IPS DF 4.7 (cell line): Measurements from ENCODE around the gene MZT2A.
"Not testable (repeated sequence)": the region's sequence is repeated elsewhere in the genome, so short reads cannot be mapped to it uniquely, and the experiment has no call there.

Source experiments
- DNase-seq: peaks from one replicate; pipeline ENCODE4 v3.0.0-alpha.2; 2013; ENCODE audit warnings: low spot score; ENCODE audit errors: extremely low read depth

The MZT2A gene

GRCh38 chr2:131454914-131455313 lies 37.3 kb downstream of the MZT2A start:
- not testable (repeated sequence) for DNase-seq

- not testable (repeated sequence) for DNase-seq
These were observed 40.8 kb downstream of the MZT2A start for GRCh38 chr2:131451265-131451949.

- not testable (repeated sequence) for DNase-seq
These were observed 44.2 kb downstream of the MZT2A start for GRCh38 chr2:131447981-131448380.

- DNase-seq, result no peak
These were observed 46.3 kb downstream of the MZT2A start for GRCh38 chr2:131445896-131446295.

GRCh38 chr2:131445515-131445797 lies 46.7 kb downstream of the MZT2A start:
- not testable (repeated sequence) for DNase-seq

- not testable (repeated sequence) for DNase-seq
These were observed 47.3 kb downstream of the MZT2A start for GRCh38 chr2:131444736-131445514.

- DNase-seq, result not testable (repeated sequence)
These were observed 51.3 kb downstream of the MZT2A start for GRCh38 chr2:131440742-131441468.
